ENCODE results near the gene ZNF606.

ZNF606 gene

GRCh38 chr19:57934820-57935665 lies 67.6 kb downstream of the ZNF606 start, which contains the start of gene ZNF418:
ZNF418 (minus strand) TSS chr19:57935402; CDS start chr19:57933822, 1,580 bp downstream.
- H3K23ac ChIP-seq (ENCODE audit: low read length) = no peak within 1 kb of the TSS

GRCh38 chr19:57927587-57927986 lies 75.0 kb downstream of the ZNF606 start:
- no peak overlapping the region for H3K9ac ChIP-seq (ENCODE audit: low read length)
- H4K91ac ChIP-seq (ENCODE audit: low read depth, low read length) = no peak overlapping the region
- peaks cover 29 to 61% of the 10 kb centered on the region in 2 experiments for H3K36me3 ChIP-seq (ENCODE audit: control insufficient read depth in 1 of 2, insufficient read depth in 2 of 2, low read length in 2 of 2)
- H3K4ac ChIP-seq (ENCODE audit: low read depth, low read length) = no peak overlapping the region
- H3K4me3 ChIP-seq (ENCODE audit: low read depth, low read length) = no peak overlapping the region
- no peaks in the 10 kb centered on the region for H3K79me2 ChIP-seq (ENCODE audit: control insufficient read depth, insufficient read depth, low read length, poor library complexity)
- H3K9me3 ChIP-seq (ENCODE audit: insufficient read depth, low read depth, low read length) = peaks cover 11% of the 10 kb centered on the region
- no peak overlapping the region for H4K8ac ChIP-seq (ENCODE audit: low read depth, low read length)
- no CpG with 5 or more reads among the region's 4 CpGs for WGBS (ENCODE audit: extremely low coverage, insufficient coverage, insufficient read length)
- H3K14ac ChIP-seq (ENCODE audit: low read length) = no peak overlapping the region
- H2BK5ac ChIP-seq (ENCODE audit: low read depth, low read length, poor library complexity) = no peak overlapping the region
- H2BK120ac ChIP-seq (ENCODE audit: insufficient read depth, low read length, poor library complexity) = no peak overlapping the region
- H3K4me2 ChIP-seq (ENCODE audit: low read length) = no peak overlapping the region
- no peaks in the 10 kb centered on the region for H3K79me1 ChIP-seq (ENCODE audit: low read length)
- H2AK5ac ChIP-seq (ENCODE audit: low read length) = no peak overlapping the region
- no peaks in the 10 kb centered on the region for H3K27me3 ChIP-seq (ENCODE audit: insufficient read depth, low read length)
- H2AFZ ChIP-seq (ENCODE audit: insufficient read depth, low read length, poor library complexity) = no peak overlapping the region
- H3K27ac ChIP-seq (ENCODE audit: low read depth, low read length) = no peak overlapping the region
- H3K4me1 ChIP-seq (ENCODE audit: control insufficient read depth in 1 of 2, insufficient read depth in 2 of 2, low read length in 2 of 2) = no peaks in the 10 kb centered on the region
- no peak overlapping the region for H2BK12ac ChIP-seq (ENCODE audit: low read length)
- no peak overlapping the region for H4K12ac ChIP-seq (ENCODE audit: low read depth, low read length)
- DNase-seq = no peak
- H3K18ac ChIP-seq (ENCODE audit: low read length) = no peak overlapping the region
- H3K23ac ChIP-seq (ENCODE audit: low read length) = no peak overlapping the region

More at GRCh38 chr19:57934820-57935665, 67.6 kb downstream of the ZNF606 start, which contains the start of gene ZNF418:
- H2BK12ac ChIP-seq (ENCODE audit: low read length) = no peak within 1 kb of the TSS
- H3K27me3 ChIP-seq (ENCODE audit: insufficient read depth, low read length) = no peaks in the 10 kb centered on the region
- H2BK120ac ChIP-seq (ENCODE audit: insufficient read depth, low read length, poor library complexity) = peak within 1 kb of the TSS; percentile 37
- no CpG with 5 or more reads among the region's 54 CpGs for WGBS (ENCODE audit: extremely low coverage, insufficient coverage, insufficient read length)
- peaks cover 4% of the 10 kb centered on the region for H3K79me1 ChIP-seq (ENCODE audit: low read length)
- H2AFZ ChIP-seq (ENCODE audit: insufficient read depth, low read length, poor library complexity) = peak within 1 kb of the TSS; percentile 51
- peak within 1 kb of the TSS; percentile 63 for H4K8ac ChIP-seq (ENCODE audit: low read depth, low read length)
- H3K18ac ChIP-seq (ENCODE audit: low read length) = peak within 1 kb of the TSS; percentile 33
- H3K36me3 ChIP-seq (ENCODE audit: control insufficient read depth in 1 of 2, insufficient read depth in 2 of 2, low read length in 2 of 2) = peaks cover 4 to 12% of the 10 kb centered on the region in 2 experiments
- peaks cover 2% of the 10 kb centered on the region for H3K9me3 ChIP-seq (ENCODE audit: insufficient read depth, low read depth, low read length)
- peaks cover 0 to 3% of the 10 kb centered on the region in 2 experiments for H3K4me1 ChIP-seq (ENCODE audit: control insufficient read depth in 1 of 2, insufficient read depth in 2 of 2, low read length in 2 of 2)
- peak within 1 kb of the TSS; percentile 86 for H3K4me3 ChIP-seq (ENCODE audit: low read depth, low read length)
- H2BK5ac ChIP-seq (ENCODE audit: low read depth, low read length, poor library complexity) = no peak within 1 kb of the TSS
- H3K4me2 ChIP-seq (ENCODE audit: low read length) = peak within 1 kb of the TSS; percentile 77
- H3K79me2 ChIP-seq (ENCODE audit: control insufficient read depth, insufficient read depth, low read length, poor library complexity) = no peaks in the 10 kb centered on the region
- H3K4ac ChIP-seq (ENCODE audit: low read depth, low read length) = no peak within 1 kb of the TSS
- no peak within 1 kb of the TSS for H3K27ac ChIP-seq (ENCODE audit: low read depth, low read length)
- peak within 1 kb of the TSS; percentile 13 for H4K91ac ChIP-seq (ENCODE audit: low read depth, low read length)
- peak within 1 kb of the TSS; percentile 12 for H4K12ac ChIP-seq (ENCODE audit: low read depth, low read length)
- peak within 1 kb of the TSS; percentile 70 for H3K14ac ChIP-seq (ENCODE audit: low read length)
- peak; percentile 77 to 89 for DNase-seq
- H2AK5ac ChIP-seq (ENCODE audit: low read length) = no peak within 1 kb of the TSS
- peak within 1 kb of the TSS; percentile 70 for H3K9ac ChIP-seq (ENCODE audit: low read length)

All from trophoblast cell (in vitro differentiated cells and primary cell).